Colonic mucosa (tissue), 4 donors: Measurements from ENCODE around the gene CYSTM1. TPM values are rescaled to one million over a fixed set of nuclear protein-coding genes. Genes with fewer than 3 reads are reported as not detected.

Experiments used
- DNase-seq: peaks from one replicate; pipeline ENCODE4 v3.0.0-alpha.2; 2020
- H3K27ac ChIP-seq: fragments of 200-600 bp; one replicate; pipeline ENCODE4 v1.8.0; 2021
- H3K27me3 ChIP-seq: fragments of 200-600 bp; one replicate; pipeline ENCODE4 v1.8.0; 2021
- H3K36me3 ChIP-seq: fragments of 200-600 bp; one replicate; pipeline ENCODE4 v1.8.0; 2021
- H3K4me1 ChIP-seq: fragments of 200-600 bp; one replicate; pipeline ENCODE4 v1.8.0; 2021; ENCODE audit warnings: mild to moderate bottlenecking
- H3K4me3 ChIP-seq: fragments of 200-600 bp; one replicate; pipeline ENCODE4 v1.8.0; 2021
- H3K9ac ChIP-seq, 2 donors: one replicate each; pipeline ENCODE4 v1.7.0; 2013; ENCODE audit warnings: control low read depth in 2 of 2, low read depth in 2 of 2, low read length in 2 of 2
- H3K9me3 ChIP-seq: fragments of 200-600 bp; one replicate; pipeline ENCODE4 v1.8.0; 2021
- intact Hi-C: fragments of 100-400 bp; cut with DNase I; formaldehyde crosslinking; loops from one replicate; pipeline ENCODE4 v1.14.1; 2022
- total RNA-seq, 2 donors: library from RNA; stranded (reverse); fragmentation: NEBNext Ultra II Directional in 1 of 2; extraction: Animal tissue kit (Norgen Biotek cat#: 25700) in 1 of 2; gene quantifications; one replicate each; pipeline ENCODE4 v1.2.1, GENCODE V29; 2021
- TF ChIP-seq, protein P1 (sequence below): fragments of 200-600 bp; IDR thresholded peaks from one replicate; pipeline ENCODE4 v1.8.0; 2022; ENCODE audit warnings: antibody characterized with exemption, mild to moderate bottlenecking
- donor health status: healthy.
- donor health status: DM: no; HTN: no; CAD: no.
- donor health status: DM: no; HTN: no; CAD: no.

The CYSTM1 gene
- total RNA-seq, 2 donors from 2014 or later = 205 TPM

DNA sequence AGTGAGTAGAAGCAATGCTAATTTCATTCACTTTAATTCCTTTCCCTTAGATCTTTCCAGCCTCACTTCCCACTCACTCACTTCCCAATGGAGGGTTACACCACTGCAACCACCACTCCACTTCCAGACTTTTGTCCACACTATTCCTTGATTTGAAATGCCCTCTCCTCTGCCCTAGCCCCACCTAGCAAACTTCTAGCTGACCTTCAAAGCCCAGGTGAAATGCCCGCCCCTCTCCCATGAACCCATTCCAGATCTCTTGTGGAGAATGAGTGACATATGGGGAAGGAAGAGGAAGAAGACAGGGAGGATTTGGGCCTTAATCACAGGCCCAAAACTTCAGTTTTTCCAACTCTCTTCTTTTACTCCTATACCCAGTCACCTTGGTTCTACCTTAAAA, 90.9 kb downstream of the CYSTM1 start:
- intact Hi-C loops = no loop called here
- Histone ChIP-seq H3K4me3 (no peak overlapping the region), H3K4me1 (peaks cover 4% of the 10 kb centered on the region), H3K27ac (no peak overlapping the region), H3K9ac (no peak overlapping the region), H3K36me3 (no peaks in the 10 kb centered on the region), H3K9me3 (no peaks in the 10 kb centered on the region), H3K27me3 (no peaks in the 10 kb centered on the region)
- no peak for DNase-seq
- TF ChIP-seq, protein P1, sequence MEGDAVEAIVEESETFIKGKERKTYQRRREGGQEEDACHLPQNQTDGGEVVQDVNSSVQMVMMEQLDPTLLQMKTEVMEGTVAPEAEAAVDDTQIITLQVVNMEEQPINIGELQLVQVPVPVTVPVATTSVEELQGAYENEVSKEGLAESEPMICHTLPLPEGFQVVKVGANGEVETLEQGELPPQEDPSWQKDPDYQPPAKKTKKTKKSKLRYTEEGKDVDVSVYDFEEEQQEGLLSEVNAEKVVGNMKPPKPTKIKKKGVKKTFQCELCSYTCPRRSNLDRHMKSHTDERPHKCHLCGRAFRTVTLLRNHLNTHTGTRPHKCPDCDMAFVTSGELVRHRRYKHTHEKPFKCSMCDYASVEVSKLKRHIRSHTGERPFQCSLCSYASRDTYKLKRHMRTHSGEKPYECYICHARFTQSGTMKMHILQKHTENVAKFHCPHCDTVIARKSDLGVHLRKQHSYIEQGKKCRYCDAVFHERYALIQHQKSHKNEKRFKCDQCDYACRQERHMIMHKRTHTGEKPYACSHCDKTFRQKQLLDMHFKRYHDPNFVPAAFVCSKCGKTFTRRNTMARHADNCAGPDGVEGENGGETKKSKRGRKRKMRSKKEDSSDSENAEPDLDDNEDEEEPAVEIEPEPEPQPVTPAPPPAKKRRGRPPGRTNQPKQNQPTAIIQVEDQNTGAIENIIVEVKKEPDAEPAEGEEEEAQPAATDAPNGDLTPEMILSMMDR = no peak

- H3K4me3 ChIP-seq = no peak overlapping the region
- no peak overlapping the region for H3K9ac ChIP-seq
- H3K27ac ChIP-seq = no peak overlapping the region
- no peaks in the 10 kb centered on the region for H3K27me3 ChIP-seq
- no peaks in the 10 kb centered on the region for H3K9me3 ChIP-seq
- intact Hi-C loops = no loop called here
- no peaks in the 10 kb centered on the region for H3K36me3 ChIP-seq
- peaks cover 4% of the 10 kb centered on the region for H3K4me1 ChIP-seq
- DNase-seq = no peak
- TF ChIP-seq, protein P1 = no peak
Measured at GRCh38 chr5:140266471-140267200, 91.6 kb downstream of the CYSTM1 start.

DNA sequence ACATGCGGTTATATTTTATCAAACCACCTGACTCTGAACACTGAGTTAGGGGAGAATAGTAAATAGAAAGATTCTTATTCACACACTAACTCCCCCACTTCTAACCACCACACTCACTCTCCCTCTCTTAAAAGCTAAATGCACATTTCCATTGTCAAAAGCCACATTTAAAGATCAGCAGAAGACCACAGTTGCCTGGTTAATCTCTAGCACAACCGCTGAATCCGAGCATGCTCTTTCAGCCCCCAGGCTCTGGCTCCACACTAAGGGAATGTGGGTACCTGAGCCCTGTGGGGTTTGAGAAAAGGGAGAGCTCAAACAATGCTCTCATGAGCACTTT, 92.2 kb downstream of the CYSTM1 start:
- Histone ChIP-seq H3K36me3 (no peaks in the 10 kb centered on the region), H3K4me1 (no peaks in the 10 kb centered on the region), H3K27me3 (no peaks in the 10 kb centered on the region), H3K27ac (no peak overlapping the region), H3K9ac (no peak overlapping the region), H3K4me3 (no peak overlapping the region), H3K9me3 (no peaks in the 10 kb centered on the region)
- no peak for DNase-seq
- intact Hi-C loops = no loop called here
- TF ChIP-seq, protein P1 = no peak

- Histone ChIP-seq H3K27me3 (no peaks in the 10 kb centered on the region), H3K9ac (no peak overlapping the region), H3K9me3 (no peaks in the 10 kb centered on the region), H3K4me1 (no peaks in the 10 kb centered on the region), H3K27ac (no peak overlapping the region), H3K4me3 (no peak overlapping the region), H3K36me3 (no peaks in the 10 kb centered on the region)
- intact Hi-C loops = no loop called here
- DNase-seq = no peak
- TF ChIP-seq, protein P1 = no peak
Measured at GRCh38 chr5:140267559-140268018, 92.6 kb downstream of the CYSTM1 start.

DNA sequence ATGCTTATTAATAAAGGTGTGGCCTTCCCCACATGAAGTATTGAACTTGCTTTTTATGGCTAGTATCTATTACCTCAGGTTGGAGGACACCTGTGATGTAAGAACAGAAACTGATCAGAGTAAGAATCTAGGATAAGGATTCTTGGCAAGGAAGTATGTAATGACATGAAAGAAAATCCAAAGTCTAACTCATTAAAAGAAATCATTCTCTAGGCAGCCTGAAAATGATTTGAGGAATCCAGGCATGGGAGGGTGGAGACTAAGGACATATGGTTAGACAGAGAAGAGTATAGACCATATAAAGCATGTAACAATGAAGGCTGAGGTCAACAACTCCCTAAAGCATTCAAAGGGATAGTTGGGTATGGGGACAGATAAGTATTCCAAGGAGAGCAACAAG, 95.0 kb downstream of the CYSTM1 start:
- no peak overlapping the region for H3K9ac ChIP-seq
- H3K27ac ChIP-seq = peak overlapping the region; percentile 17
- no peaks in the 10 kb centered on the region for H3K36me3 ChIP-seq
- TF ChIP-seq, protein P1 = no peak
- H3K27me3 ChIP-seq = no peaks in the 10 kb centered on the region
- no peak for DNase-seq
- no peaks in the 10 kb centered on the region for H3K4me1 ChIP-seq
- H3K9me3 ChIP-seq = no peaks in the 10 kb centered on the region
- no peak overlapping the region for H3K4me3 ChIP-seq
- intact Hi-C loops = no loop called here
